Sigmoid colon (tissue), 3 donors: Measurements from ENCODE around the gene ACAT2.

ENCODE experiments used
- CTCF ChIP-seq, 4 experiments: fragments of 450-650 bp in 3 of 4; fragments of 200-600 bp in 1 of 4; IDR thresholded peaks; one replicate each; pipeline ENCODE4 v1.5.1; 2016 to 2019; ENCODE audit warnings: antibody characterized with exemption in 4 of 4, mild to moderate bottlenecking in 3 of 4, moderate library complexity in 2 of 4
- POLR2A ChIP-seq, 2 donors: fragments of 450-650 bp; IDR thresholded peaks; one replicate each; pipeline ENCODE4 v1.6.1; 2016; ENCODE audit warnings: antibody characterized with exemption in 2 of 2, mild to moderate bottlenecking in 2 of 2, moderate library complexity in 2 of 2

- TF ChIP-seq CTCF (IDR thresholded peaks at IDR 0.05) (no peak), POLR2A (IDR thresholded peaks at IDR 0.05) (no peak)
Observed at GRCh38 chr6:159713984-159714383, 47.9 kb upstream of the ACAT2 start.
